ENCODE results near the gene EFCAB7.
A peak's percentile ranks its signal among the peaks of the same experiment; 100 is the strongest.
"Not testable (repeated sequence)": the region's sequence is repeated elsewhere in the genome, so short reads cannot be mapped to it uniquely, and the experiment has no call there.

EFCAB7 gene

DNA sequence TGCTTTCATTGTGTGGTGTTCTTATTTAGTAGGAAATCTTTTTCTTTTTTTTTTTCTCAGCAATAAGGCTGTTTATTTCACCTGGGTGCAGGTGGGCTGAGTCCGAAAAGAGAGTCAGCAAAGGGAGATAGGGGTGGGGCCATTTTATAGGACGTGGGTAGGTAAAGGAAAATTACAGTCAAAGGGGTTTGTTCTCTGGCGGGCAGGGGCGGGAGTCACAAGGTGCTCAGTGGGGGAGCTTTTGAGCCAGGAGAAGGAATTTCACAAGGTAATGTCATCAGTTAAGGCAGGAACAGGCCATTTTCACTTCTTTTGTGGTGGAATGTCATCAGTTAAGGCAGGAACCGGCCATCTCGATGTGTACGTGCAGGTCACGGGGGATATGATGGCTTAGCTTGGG lies 49.4 kb downstream of the EFCAB7 start:
- H3K27me3 Mint-ChIP-seq; H3K36me3 Mint-ChIP-seq; H3K4me3 Mint-ChIP-seq; H3K9me3 Mint-ChIP-seq (ENCODE audit: low read depth); H3K27ac Mint-ChIP-seq; H3K4me1 Mint-ChIP-seq (ENCODE audit: low read depth): not testable (repeated sequence)

- not testable (repeated sequence) for H3K36me3 Mint-ChIP-seq; H3K9me3 Mint-ChIP-seq (ENCODE audit: low read depth); H3K4me1 Mint-ChIP-seq (ENCODE audit: low read depth); H3K4me3 Mint-ChIP-seq; H3K27ac Mint-ChIP-seq; H3K27me3 Mint-ChIP-seq
Observed at GRCh38 chr1:63574203-63574796, 51.0 kb downstream of the EFCAB7 start.

DNA sequence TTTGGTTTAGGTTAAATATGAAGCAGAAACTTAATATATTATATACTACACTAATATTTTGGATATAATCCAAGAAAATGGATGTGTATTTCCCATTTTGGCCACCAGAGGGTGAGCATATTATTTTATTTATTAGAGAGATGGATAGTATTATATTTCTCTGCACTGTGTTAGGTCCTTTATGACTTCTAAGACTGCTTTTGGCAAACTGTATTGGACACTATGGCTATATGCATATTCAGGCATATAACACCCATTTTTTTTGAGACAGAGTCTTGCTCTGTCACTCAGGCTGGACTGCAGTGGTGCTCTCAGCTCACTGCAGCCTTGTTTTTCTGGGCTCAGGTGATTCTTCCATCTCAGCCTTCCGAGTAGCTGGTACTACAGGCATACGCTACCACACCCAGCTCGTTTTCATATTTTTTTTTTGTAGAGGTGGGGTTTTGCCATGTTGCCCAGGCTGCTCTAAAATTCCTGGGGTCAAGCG lies 52.1 kb downstream of the EFCAB7 start:
- peaks cover 4% of the 10 kb centered on the region for H3K9me3 Mint-ChIP-seq (ENCODE audit: low read depth)
- H3K4me1 Mint-ChIP-seq (ENCODE audit: low read depth) = no peaks in the 10 kb centered on the region
- peaks cover 2% of the 10 kb centered on the region for H3K36me3 Mint-ChIP-seq
- no peak overlapping the region for H3K27ac Mint-ChIP-seq
- no peaks in the 10 kb centered on the region for H3K27me3 Mint-ChIP-seq
- no peak overlapping the region for H3K4me3 Mint-ChIP-seq

DNA sequence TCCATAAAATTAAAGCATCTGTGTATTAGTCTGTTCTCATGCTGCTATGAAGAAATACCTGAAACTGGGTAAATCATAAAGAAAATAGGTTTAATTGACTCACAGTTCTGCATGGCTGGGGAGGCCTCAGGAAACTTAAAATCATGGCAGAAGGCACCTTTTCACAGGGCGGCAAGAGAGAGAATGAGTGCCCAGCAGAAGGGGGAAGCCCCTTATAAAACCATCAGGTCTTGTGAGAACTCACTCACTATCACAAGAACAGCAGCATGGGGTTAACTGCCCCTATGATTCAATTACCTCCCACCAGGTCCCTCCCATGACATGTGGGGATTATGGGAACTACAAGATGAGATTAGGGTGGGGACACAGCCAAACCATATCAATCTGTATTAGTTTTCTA lies 63.0 kb downstream of the EFCAB7 start:
- not testable (repeated sequence) for H3K4me3 Mint-ChIP-seq; H3K9me3 Mint-ChIP-seq (ENCODE audit: low read depth); H3K4me1 Mint-ChIP-seq (ENCODE audit: low read depth); H3K27me3 Mint-ChIP-seq; H3K27ac Mint-ChIP-seq
- peaks cover 11% of the 10 kb centered on the region for H3K36me3 Mint-ChIP-seq

DNA sequence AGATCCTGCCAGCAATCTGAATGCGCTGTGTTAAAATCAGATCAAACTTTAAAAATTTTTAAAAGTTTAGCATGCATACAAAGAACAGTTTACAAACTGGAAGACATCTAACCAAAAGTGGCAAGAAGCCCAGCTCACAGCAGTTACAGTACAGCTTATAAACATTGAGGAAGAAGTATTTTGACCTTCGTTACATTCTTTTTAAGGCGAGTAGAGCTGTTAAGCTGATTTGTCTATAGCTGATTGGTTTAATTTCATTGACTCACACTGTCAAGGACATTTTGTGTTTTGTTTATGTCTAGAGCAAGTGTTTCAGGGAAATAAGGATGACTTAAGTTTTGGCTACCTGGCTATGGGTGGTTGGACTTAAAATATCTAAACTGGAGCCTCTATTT lies 66.8 kb downstream of the EFCAB7 start:
- no peak overlapping the region for H3K4me3 Mint-ChIP-seq
- peaks cover 17% of the 10 kb centered on the region for H3K4me1 Mint-ChIP-seq (ENCODE audit: low read depth)
- H3K36me3 Mint-ChIP-seq = no peaks in the 10 kb centered on the region
- H3K27me3 Mint-ChIP-seq = no peaks in the 10 kb centered on the region
- no peaks in the 10 kb centered on the region for H3K9me3 Mint-ChIP-seq (ENCODE audit: low read depth)
- no peak overlapping the region for H3K27ac Mint-ChIP-seq

GRCh38 chr1:63592536-63593302 lies 69.4 kb downstream of the EFCAB7 start:
- Mint-ChIP-seq H3K27me3 (no peaks in the 10 kb centered on the region), H3K4me3 (peak overlapping the region; percentile 95), H3K27ac (peak overlapping the region; percentile 91), H3K36me3 (peaks cover 5% of the 10 kb centered on the region), H3K9me3 (ENCODE audit: low read depth) (no peaks in the 10 kb centered on the region), H3K4me1 (ENCODE audit: low read depth) (peaks cover 30% of the 10 kb centered on the region)

- Mint-ChIP-seq H3K9me3 (ENCODE audit: low read depth) (no peaks in the 10 kb centered on the region), H3K27ac (peak within 1 kb of the TSS; percentile 95), H3K4me1 (ENCODE audit: low read depth) (peaks cover 30% of the 10 kb centered on the region), H3K36me3 (peaks cover 5% of the 10 kb centered on the region), H3K4me3 (peak within 1 kb of the TSS; percentile 95), H3K27me3 (no peaks in the 10 kb centered on the region)
Observed at GRCh38 chr1:63593303-63593885, 70.1 kb downstream of the EFCAB7 start, which contains the start of gene PGM1. TSS of gene PGM1 (plus strand) at chr1:63593411. CDS start at chr1:63593489, 78 bp downstream.

DNA sequence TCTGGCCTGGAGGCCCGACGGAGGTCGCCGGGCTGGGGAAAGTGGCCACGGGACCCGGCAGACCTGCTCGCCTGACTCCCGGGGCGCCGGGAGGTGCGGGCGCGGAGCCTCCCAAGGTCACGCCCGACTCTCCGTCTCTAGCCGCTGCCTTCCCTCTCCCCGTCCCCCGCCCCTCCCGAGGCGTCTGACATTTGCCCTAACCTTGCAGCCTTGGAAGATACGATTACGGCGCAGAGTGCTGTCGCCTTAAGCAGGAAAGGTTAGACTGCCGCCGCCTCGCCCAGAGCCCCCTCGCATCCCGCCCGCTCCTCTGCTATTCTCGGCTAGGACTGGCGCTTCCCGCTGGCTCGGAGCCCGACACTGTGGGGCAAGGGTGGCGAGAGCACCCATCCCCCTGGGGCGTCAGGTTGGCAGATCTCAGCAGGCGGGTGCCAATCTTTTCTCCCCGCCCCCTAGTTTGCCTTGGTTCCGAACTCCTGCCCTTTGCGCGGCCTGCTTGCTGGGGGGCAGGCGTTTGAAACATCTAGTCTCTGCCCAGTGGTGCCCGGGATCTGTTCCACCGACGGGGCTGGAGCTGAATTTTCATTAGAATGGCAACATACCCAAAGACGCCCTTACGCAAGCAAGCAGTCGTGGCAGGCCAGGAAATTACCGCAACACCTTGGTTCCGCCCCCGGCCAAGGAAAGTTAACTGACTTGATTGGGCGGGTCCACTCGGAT lies 70.7 kb downstream of the EFCAB7 start:
- peak overlapping the region; percentile 95 for H3K27ac Mint-ChIP-seq
- H3K9me3 Mint-ChIP-seq (ENCODE audit: low read depth) = no peaks in the 10 kb centered on the region
- peaks cover 30% of the 10 kb centered on the region for H3K4me1 Mint-ChIP-seq (ENCODE audit: low read depth)
- H3K4me3 Mint-ChIP-seq = peak overlapping the region; percentile 95
- no peaks in the 10 kb centered on the region for H3K27me3 Mint-ChIP-seq
- H3K36me3 Mint-ChIP-seq = peaks cover 5% of the 10 kb centered on the region

- no peak overlapping the region for H3K27ac Mint-ChIP-seq
- H3K4me3 Mint-ChIP-seq = peak overlapping the region; percentile 51
- no peaks in the 10 kb centered on the region for H3K27me3 Mint-ChIP-seq
- H3K4me1 Mint-ChIP-seq (ENCODE audit: low read depth) = peaks cover 30% of the 10 kb centered on the region
- no peaks in the 10 kb centered on the region for H3K9me3 Mint-ChIP-seq (ENCODE audit: low read depth)
- peaks cover 5% of the 10 kb centered on the region for H3K36me3 Mint-ChIP-seq
Observed at GRCh38 chr1:63595435-63595834, 72.1 kb downstream of the EFCAB7 start.

DNA sequence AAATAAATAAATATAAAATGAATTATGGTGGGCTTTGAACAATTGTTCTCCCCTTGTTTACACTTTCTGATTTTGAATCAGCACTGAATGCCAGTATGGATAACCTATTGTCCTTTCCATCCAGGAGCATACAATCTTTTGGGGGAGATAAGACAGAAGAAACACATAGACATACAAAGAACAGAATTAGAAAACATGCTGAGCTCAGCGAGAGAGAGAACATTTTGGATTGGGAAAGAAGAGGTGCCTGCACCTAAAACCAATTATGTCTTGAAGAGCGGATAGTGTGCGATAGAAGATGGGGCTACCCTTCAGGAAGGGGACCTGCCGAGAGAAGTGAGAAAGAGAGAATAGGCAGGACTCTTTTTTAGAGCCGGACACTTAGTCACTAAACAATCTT lies 76.5 kb downstream of the EFCAB7 start:
- Mint-ChIP-seq H3K27me3 (no peaks in the 10 kb centered on the region), H3K36me3 (peaks cover 9% of the 10 kb centered on the region), H3K27ac (no peak overlapping the region), H3K9me3 (ENCODE audit: low read depth) (no peaks in the 10 kb centered on the region), H3K4me1 (ENCODE audit: low read depth) (peaks cover 16% of the 10 kb centered on the region), H3K4me3 (no peak overlapping the region)

DNA sequence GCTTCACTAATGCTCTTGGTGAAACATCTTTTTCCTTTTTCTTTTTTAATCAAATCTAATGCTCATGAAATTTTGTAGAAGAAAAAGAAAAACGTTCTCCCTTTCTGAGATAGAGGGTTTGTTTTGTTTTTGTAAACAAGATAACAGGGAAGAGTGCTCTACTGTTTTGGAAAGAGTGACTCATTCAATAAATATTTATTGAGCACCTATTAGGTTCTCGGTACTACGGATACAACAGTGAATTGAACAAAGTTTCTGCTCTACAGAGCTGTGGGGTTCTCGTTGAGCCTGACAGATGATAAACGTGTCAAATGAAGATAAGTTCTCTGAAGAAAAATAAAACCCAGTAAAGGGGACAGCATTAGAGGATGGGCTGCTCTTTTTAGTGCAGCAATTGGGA lies 76.9 kb downstream of the EFCAB7 start:
- Mint-ChIP-seq H3K9me3 (ENCODE audit: low read depth) (no peaks in the 10 kb centered on the region), H3K4me1 (ENCODE audit: low read depth) (peaks cover 15% of the 10 kb centered on the region), H3K27ac (no peak overlapping the region), H3K36me3 (peaks cover 9% of the 10 kb centered on the region), H3K4me3 (no peak overlapping the region), H3K27me3 (no peaks in the 10 kb centered on the region)

GRCh38 chr1:63601061-63601460 lies 77.7 kb downstream of the EFCAB7 start:
- Mint-ChIP-seq H3K4me3 (no peak overlapping the region), H3K9me3 (ENCODE audit: low read depth) (no peaks in the 10 kb centered on the region), H3K27me3 (no peaks in the 10 kb centered on the region)

GRCh38 chr1:63601463-63601862 lies 78.1 kb downstream of the EFCAB7 start:
- peaks cover 7% of the 10 kb centered on the region for H3K36me3 Mint-ChIP-seq

More at GRCh38 chr1:63601061-63601460, 77.7 kb downstream of the EFCAB7 start:
- Mint-ChIP-seq H3K36me3 (peaks cover 7% of the 10 kb centered on the region), H3K4me1 (ENCODE audit: low read depth) (peaks cover 7% of the 10 kb centered on the region), H3K27ac (no peak overlapping the region)

DNA sequence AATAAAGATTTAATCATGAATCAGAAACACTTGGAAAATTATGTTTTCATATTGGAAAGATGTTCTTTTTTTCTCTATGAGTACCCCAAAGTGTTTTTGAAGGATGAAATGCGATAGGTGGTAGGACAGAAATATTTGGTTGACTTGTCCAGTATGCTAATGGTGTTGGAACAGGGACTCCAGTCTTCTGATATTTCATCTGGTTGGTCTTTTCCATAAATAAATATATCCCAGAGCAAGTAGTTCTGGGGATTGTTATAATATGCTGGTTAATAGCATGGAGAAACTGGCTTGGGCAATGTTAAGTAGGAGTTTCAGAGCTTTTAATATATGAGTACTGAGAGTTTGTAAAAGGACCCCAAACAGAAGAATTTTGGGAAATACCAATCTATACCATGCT lies 78.6 kb downstream of the EFCAB7 start:
- Mint-ChIP-seq H3K4me3 (no peak overlapping the region), H3K9me3 (ENCODE audit: low read depth) (no peaks in the 10 kb centered on the region), H3K27ac (no peak overlapping the region), H3K36me3 (peaks cover 7% of the 10 kb centered on the region), H3K4me1 (ENCODE audit: low read depth) (peaks cover 3% of the 10 kb centered on the region), H3K27me3 (no peaks in the 10 kb centered on the region)

More at GRCh38 chr1:63601463-63601862, 78.1 kb downstream of the EFCAB7 start:
- H3K27me3 Mint-ChIP-seq = no peaks in the 10 kb centered on the region
- H3K4me1 Mint-ChIP-seq (ENCODE audit: low read depth) = peaks cover 6% of the 10 kb centered on the region
- no peak overlapping the region for H3K4me3 Mint-ChIP-seq
- no peak overlapping the region for H3K27ac Mint-ChIP-seq
- no peaks in the 10 kb centered on the region for H3K9me3 Mint-ChIP-seq (ENCODE audit: low read depth)

DNA sequence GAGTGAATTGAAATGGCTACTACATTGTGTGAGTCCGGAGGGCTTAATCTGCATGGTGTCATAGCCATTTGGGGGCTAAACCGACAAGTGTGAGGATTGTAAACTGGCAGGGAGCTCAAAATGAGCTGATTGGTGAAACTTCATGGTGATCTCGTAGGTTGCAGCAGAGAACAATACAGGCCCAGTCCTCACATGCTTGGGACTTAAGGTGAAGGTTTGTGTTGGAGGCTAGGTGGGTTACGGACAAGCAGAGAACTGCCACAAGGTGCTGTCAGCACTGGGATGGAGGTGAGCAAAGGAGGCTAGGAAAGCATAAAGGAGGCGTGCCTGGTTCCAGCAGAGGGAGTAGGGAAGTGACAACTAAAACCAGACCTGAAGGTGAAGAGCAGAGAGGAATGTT lies 79.3 kb downstream of the EFCAB7 start:
- no peaks in the 10 kb centered on the region for H3K27me3 Mint-ChIP-seq
- H3K36me3 Mint-ChIP-seq = peaks cover 5% of the 10 kb centered on the region
- peaks cover 1% of the 10 kb centered on the region for H3K4me1 Mint-ChIP-seq (ENCODE audit: low read depth)
- H3K9me3 Mint-ChIP-seq (ENCODE audit: low read depth) = no peaks in the 10 kb centered on the region
- no peak overlapping the region for H3K27ac Mint-ChIP-seq
- H3K4me3 Mint-ChIP-seq = no peak overlapping the region
